Keratinocyte (primary cell): ENCODE results near the gene DRC1.

Source experiments
- EZH2 ChIP-seq: IDR thresholded peaks from one replicate; pipeline ENCODE4 v1.6.1; 2012; ENCODE audit warnings: inconsistent platforms, mild to moderate bottlenecking, low read length, moderate library complexity
- TF ChIP-seq, protein P1 (sequence below), 3 experiments: IDR thresholded peaks in 1 of 3; conservative IDR thresholded peaks in 1 of 3; optimal IDR thresholded peaks in 1 of 3; 2 replicates in 2 of 3; 3 replicates in 1 of 3; pipeline versions ENCODE3 to v1.5.1; 2011; ENCODE audit warnings: low read length in 3 of 3, mild to moderate bottlenecking in 3 of 3, moderate library complexity in 2 of 3, control low read depth in 1 of 3, inconsistent platforms in 1 of 3; ENCODE audit not compliant: insufficient read depth in 2 of 3; ENCODE audit errors: extremely low read depth in 1 of 3

DNA sequence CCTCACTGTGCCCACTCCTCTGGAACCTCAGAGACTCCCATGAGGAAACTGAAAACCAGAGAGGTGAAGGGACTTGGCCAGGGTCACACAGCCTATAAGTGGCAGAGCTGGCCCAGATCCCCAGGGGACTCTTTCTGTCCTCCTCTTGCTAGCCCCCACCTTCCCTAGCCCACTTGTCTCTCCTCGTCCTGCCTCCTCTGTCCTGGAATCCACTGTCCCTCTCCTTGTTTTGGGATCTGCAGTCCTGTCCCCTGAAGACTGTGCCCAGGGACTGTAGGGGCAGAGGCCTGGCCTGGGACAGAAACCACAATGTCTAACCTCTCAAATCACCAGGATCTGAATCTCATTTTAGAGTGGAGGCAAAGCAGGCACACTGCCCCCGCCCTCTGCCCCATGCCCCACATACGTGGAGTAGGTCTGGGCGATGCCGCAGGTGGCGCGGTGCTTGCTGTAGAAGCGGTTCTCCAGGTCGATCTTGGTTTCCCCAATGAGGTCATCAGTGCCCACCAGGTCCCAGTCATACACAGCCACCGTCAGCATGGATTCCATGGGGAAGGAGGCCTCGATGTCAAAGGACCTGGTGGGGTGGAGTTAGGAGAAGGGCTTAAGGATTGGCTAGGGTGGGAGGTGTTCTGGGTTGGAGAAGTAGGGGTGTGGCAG is 63.7 kb downstream of the DRC1 start:
- TF ChIP-seq, protein P1, sequence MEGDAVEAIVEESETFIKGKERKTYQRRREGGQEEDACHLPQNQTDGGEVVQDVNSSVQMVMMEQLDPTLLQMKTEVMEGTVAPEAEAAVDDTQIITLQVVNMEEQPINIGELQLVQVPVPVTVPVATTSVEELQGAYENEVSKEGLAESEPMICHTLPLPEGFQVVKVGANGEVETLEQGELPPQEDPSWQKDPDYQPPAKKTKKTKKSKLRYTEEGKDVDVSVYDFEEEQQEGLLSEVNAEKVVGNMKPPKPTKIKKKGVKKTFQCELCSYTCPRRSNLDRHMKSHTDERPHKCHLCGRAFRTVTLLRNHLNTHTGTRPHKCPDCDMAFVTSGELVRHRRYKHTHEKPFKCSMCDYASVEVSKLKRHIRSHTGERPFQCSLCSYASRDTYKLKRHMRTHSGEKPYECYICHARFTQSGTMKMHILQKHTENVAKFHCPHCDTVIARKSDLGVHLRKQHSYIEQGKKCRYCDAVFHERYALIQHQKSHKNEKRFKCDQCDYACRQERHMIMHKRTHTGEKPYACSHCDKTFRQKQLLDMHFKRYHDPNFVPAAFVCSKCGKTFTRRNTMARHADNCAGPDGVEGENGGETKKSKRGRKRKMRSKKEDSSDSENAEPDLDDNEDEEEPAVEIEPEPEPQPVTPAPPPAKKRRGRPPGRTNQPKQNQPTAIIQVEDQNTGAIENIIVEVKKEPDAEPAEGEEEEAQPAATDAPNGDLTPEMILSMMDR (optimal IDR thresholded peaks at IDR 0.05 in 1 of 3, IDR thresholded peaks at IDR 0.05 in 1 of 3, conservative IDR thresholded peaks at IDR 0.05 in 1 of 3; ENCODE audit: extremely low read depth in 1 of 3, insufficient read depth in 2 of 3, low read length in 3 of 3) = no peak
- TF ChIP-seq EZH2 = no peak
